ENCODE data around the gene TMEM184B.

DNA sequence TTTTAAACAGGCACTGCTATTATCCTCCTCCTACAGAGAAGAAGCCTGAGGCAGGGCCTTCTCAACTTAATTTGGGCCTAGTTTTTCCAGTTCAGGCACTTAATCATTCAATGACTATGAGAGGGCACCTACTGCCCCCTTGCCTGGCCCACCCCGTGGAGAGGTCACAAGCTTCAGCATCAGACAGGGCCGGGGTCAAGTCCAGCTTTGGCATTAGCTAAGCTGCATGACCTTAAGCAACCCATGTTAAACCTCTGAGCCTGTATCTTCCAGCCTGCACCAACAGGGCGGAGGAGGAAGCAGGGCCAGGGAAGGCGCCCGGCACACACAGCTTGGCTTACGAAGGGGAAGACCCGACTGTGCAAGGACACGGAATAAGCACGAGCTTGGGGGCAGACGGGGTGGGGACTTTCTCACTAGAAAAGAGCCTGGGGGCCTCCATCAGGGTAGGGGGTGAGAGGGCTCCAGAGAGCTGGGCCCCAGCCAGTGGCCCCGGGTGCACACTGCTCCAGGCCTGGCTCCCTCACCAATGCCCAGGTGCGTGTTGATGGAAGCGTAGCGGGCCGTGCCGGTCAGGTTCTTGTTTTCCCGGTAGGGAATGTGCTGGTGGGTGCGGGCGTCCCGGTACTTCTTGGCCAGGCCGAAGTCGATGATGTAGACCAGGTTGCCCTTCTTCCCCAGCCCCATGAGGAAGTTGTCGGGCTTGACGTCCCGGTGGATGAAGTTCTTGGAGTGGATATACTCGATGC is 27.6 kb upstream of the TMEM184B start:
- TF ChIP-seq, protein P1, sequence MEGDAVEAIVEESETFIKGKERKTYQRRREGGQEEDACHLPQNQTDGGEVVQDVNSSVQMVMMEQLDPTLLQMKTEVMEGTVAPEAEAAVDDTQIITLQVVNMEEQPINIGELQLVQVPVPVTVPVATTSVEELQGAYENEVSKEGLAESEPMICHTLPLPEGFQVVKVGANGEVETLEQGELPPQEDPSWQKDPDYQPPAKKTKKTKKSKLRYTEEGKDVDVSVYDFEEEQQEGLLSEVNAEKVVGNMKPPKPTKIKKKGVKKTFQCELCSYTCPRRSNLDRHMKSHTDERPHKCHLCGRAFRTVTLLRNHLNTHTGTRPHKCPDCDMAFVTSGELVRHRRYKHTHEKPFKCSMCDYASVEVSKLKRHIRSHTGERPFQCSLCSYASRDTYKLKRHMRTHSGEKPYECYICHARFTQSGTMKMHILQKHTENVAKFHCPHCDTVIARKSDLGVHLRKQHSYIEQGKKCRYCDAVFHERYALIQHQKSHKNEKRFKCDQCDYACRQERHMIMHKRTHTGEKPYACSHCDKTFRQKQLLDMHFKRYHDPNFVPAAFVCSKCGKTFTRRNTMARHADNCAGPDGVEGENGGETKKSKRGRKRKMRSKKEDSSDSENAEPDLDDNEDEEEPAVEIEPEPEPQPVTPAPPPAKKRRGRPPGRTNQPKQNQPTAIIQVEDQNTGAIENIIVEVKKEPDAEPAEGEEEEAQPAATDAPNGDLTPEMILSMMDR (IDR thresholded peaks at IDR 0.05), result no peak
- TF ChIP-seq, protein P2, sequence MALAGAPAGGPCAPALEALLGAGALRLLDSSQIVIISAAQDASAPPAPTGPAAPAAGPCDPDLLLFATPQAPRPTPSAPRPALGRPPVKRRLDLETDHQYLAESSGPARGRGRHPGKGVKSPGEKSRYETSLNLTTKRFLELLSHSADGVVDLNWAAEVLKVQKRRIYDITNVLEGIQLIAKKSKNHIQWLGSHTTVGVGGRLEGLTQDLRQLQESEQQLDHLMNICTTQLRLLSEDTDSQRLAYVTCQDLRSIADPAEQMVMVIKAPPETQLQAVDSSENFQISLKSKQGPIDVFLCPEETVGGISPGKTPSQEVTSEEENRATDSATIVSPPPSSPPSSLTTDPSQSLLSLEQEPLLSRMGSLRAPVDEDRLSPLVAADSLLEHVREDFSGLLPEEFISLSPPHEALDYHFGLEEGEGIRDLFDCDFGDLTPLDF (CRISPR knock-in tag; IDR thresholded peaks at IDR 0.05), result no peak
- TF ChIP-seq, protein P3, sequence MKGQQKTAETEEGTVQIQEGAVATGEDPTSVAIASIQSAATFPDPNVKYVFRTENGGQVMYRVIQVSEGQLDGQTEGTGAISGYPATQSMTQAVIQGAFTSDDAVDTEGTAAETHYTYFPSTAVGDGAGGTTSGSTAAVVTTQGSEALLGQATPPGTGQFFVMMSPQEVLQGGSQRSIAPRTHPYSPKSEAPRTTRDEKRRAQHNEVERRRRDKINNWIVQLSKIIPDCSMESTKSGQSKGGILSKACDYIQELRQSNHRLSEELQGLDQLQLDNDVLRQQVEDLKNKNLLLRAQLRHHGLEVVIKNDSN (CRISPR knock-in tag; IDR thresholded peaks at IDR 0.05), result no peak
- TF ChIP-seq, protein P4, sequence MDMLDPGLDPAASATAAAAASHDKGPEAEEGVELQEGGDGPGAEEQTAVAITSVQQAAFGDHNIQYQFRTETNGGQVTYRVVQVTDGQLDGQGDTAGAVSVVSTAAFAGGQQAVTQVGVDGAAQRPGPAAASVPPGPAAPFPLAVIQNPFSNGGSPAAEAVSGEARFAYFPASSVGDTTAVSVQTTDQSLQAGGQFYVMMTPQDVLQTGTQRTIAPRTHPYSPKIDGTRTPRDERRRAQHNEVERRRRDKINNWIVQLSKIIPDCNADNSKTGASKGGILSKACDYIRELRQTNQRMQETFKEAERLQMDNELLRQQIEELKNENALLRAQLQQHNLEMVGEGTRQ (CRISPR knock-in tag; IDR thresholded peaks at IDR 0.05), result no peak
- TF ChIP-seq TEAD1 (CRISPR knock-in tag; IDR thresholded peaks at IDR 0.05) (no peak), ZNF317 (CRISPR knock-in tag; IDR thresholded peaks at IDR 0.05; ENCODE audit: borderline replicate concordance, low read depth) (no peak), NFYB (CRISPR knock-in tag; conservative IDR thresholded peaks at IDR 0.05; ENCODE audit: low read depth) (no peak), ZNF138 (CRISPR knock-in tag; conservative IDR thresholded peaks at IDR 0.05) (no peak), EMX1 (CRISPR knock-in tag; IDR thresholded peaks at IDR 0.05) (no peak), CBFB (CRISPR knock-in tag; IDR thresholded peaks at IDR 0.05; ENCODE audit: low read depth) (no peak), KAT7 (CRISPR knock-in tag; IDR thresholded peaks at IDR 0.05; ENCODE audit: borderline replicate concordance) (no peak)

All from WTC11 (cell line).